CD4-positive, alpha-beta memory T cell (primary cell): Measurements from ENCODE around the gene ANKRD36. TPM values are rescaled to one million over a fixed set of nuclear protein-coding genes. Genes with fewer than 3 reads are reported as not detected.
"Not testable (repeated sequence)": the region's sequence is repeated elsewhere in the genome, so short reads cannot be mapped to it uniquely, and the experiment has no call there.

Source experiments
- CTCF ChIA-PET: fragments of 350-600 bp; sonication (Branson Sonifier 250); formaldehyde crosslinking; loops from one replicate; lab custom pipeline; 2021; ENCODE audit warnings: inconsistent platforms; ENCODE audit not compliant: partially characterized antibody; lab: Charles Lee
- POLR2A ChIA-PET: fragments of 350-600 bp; sonication (Branson Sonifier 250); formaldehyde crosslinking; loops from one replicate; lab custom pipeline; 2021; ENCODE audit not compliant: partially characterized antibody; lab: Charles Lee
- DNase-seq, 5 donors: peaks; one replicate each; pipeline versions ENCODE4 v3.0.0 to v3.0.0-alpha.2; 2020 to 2022; ENCODE audit warnings: mixed read lengths in 1 of 5
- H3K27ac ChIP-seq: one replicate; pipeline ENCODE4 v1.7.0; 2013; ENCODE audit warnings: low read depth, low read length
- H3K27me3 ChIP-seq: 2 replicates; pipeline ENCODE4 v1.7.0; 2013; ENCODE audit warnings: mild to moderate bottlenecking, low read length, moderate library complexity; ENCODE audit not compliant: insufficient read depth
- H3K36me3 ChIP-seq: 2 replicates; pipeline ENCODE4 v1.7.0; 2013; ENCODE audit warnings: mild to moderate bottlenecking, low read length, moderate library complexity; ENCODE audit not compliant: insufficient read depth
- H3K4me1 ChIP-seq: 2 replicates; pipeline ENCODE4 v1.7.0; 2013; ENCODE audit warnings: mild to moderate bottlenecking, low read length, moderate library complexity; ENCODE audit not compliant: insufficient read depth
- H3K4me3 ChIP-seq, 2 donors: one replicate each; pipeline ENCODE4 v1.7.0; 2013; ENCODE audit warnings: low read length in 2 of 2, mild to moderate bottlenecking in 1 of 2
- H3K9me3 ChIP-seq, 2 donors: one replicate each; pipeline ENCODE4 v1.7.0; 2013; ENCODE audit warnings: low read length in 2 of 2, control low read depth in 1 of 2; ENCODE audit not compliant: control insufficient read depth in 1 of 2
- H3K27ac Mint-ChIP-seq, 7 donors: one replicate each; pipeline ENCODE4 v1.8.0; 2020 to 2021; ENCODE audit warnings: mixed read lengths in 7 of 7, mild to moderate bottlenecking in 6 of 7, inconsistent platforms in 3 of 7, moderate library complexity in 3 of 7
- H3K27me3 Mint-ChIP-seq, 2 donors: one replicate each; pipeline ENCODE4 v1.8.0; 2020 to 2021; ENCODE audit warnings: mixed read lengths in 2 of 2
- H3K36me3 Mint-ChIP-seq, 2 donors: one replicate each; pipeline ENCODE4 v1.8.0; 2020 to 2021; ENCODE audit warnings: mixed read lengths in 2 of 2, inconsistent platforms in 1 of 2, mild to moderate bottlenecking in 1 of 2
- H3K4me1 Mint-ChIP-seq, 4 donors: one replicate each; pipeline ENCODE4 v1.8.0; 2020 to 2021; ENCODE audit warnings: mixed read lengths in 4 of 4, mild to moderate bottlenecking in 1 of 4
- H3K4me3 Mint-ChIP-seq, 8 donors: one replicate each; pipeline ENCODE4 v1.8.0; 2020 to 2021; ENCODE audit warnings: mixed read lengths in 8 of 8, mild to moderate bottlenecking in 7 of 8, moderate library complexity in 6 of 8, inconsistent platforms in 3 of 8
- H3K9me3 Mint-ChIP-seq, 8 donors: one replicate each; pipeline ENCODE4 v1.8.0; 2020 to 2021; ENCODE audit warnings: mixed read lengths in 8 of 8, mild to moderate bottlenecking in 5 of 8, inconsistent platforms in 3 of 8, moderate library complexity in 1 of 8
- intact Hi-C: fragments of 100-400 bp; cut with micrococcal nuclease; formaldehyde crosslinking; loops from one replicate; pipeline ENCODE4 v1.15.1; 2023
- polyA plus RNA-seq, 2 donors: library from polyadenylated mRNA; unstranded; fragments of 300-500 nt; fragmentation: Illumina TruSeq; gene quantifications; one replicate each; pipeline ENCODE4 v1.2.3, GENCODE V29; 2021
- total RNA-seq, 2 experiments: library from RNA; stranded (reverse); gene quantifications; one replicate each; pipeline ENCODE4 v1.2.3, GENCODE V29; 2021

The ANKRD36 gene
- total and polyA plus RNA-seq, 4 experiments from 2014 or later, result 3.2 to 83.4 (median 43.9) TPM

DNA sequence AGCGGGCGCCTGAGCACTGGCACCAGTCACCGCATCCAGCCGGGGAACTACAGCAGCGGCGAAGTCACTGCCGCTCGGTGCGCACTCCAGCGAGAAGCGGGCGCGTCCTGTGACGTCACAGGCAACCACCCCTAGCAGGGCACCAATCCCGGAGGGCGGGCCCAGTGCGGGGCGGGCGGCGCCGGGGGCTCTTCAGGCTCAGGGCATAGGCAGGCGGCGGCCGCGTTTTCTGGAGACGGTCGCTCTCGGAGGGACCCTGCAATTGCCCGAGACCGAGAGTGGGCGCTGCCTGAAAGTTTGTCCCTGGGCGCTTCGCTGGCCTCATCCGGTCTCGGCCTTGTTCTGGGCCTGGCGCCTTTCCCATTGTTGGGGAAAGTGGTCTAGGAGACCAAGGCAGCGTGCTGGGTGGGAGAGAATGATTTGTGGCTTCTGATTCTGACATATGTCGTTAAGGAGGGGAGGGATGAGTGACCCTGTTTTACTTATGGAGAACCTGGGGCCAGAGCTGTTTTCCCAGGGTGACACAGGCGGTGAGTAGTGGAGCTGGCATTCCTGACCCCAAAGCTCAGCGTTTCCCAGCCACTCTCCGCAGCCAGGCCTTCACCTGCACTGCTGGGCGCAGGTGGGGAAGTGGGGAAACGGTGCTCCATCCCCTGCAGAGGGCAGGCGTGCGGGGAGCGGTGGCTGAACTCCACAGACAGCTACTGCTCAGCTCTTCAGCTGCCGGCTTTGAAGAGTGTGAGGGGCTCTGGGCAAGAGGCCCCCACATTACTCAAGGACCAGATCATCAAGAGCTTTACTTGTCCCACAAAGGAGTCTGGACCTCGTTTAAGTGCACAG is 18.0 kb upstream of the ANKRD36 start, which contains the start of gene FAHD2B:
FAHD2B (minus strand) TSS at position 111 of the 840 bp plus-strand sequence. CDS start 3,176 bp downstream, outside the sequence.
- peak within 1 kb of the TSS; percentile 44 to 89 (median 83) for H3K27ac Mint-ChIP-seq
- not testable (repeated sequence) for H3K27me3 Mint-ChIP-seq, H3K36me3 Mint-ChIP-seq, H3K27ac ChIP-seq, H3K9me3 Mint-ChIP-seq, H3K27me3 ChIP-seq, H3K36me3 ChIP-seq, H3K9me3 ChIP-seq
- H3K4me1 Mint-ChIP-seq, result peaks cover 5 to 10% (median 8%) of the 10 kb centered on the region in 4 donors
- Histone ChIP-seq H3K4me1 (peaks cover 11% of the 10 kb centered on the region), H3K4me3 (peak within 1 kb of the TSS in 1 of 2 donors; percentile 24)
- DNase-seq, result peak; percentile 76 to 90 (median 79)
- H3K4me3 Mint-ChIP-seq, result peak within 1 kb of the TSS; percentile 72 to 84 (median 77)
- POLR2A ChIA-PET, result interaction anchor here (0.9 kb wide), 1 partner anchor 17 kb away, joined by 3 read pairs; no protein-coding TSS in a partner anchor
- intact Hi-C loops, result loop anchor here (5.0 kb wide), 1 partner anchor 133 kb away; no protein-coding TSS in a partner anchor
- CTCF ChIA-PET, result interaction anchor here (0.6 to 1.7 kb wide), 3 partner anchors 18 to 239 kb away, joined by 3 to 8 read pairs (median 3); partner anchors contain the start of genes ANKRD36 and ANKRD39

DNA sequence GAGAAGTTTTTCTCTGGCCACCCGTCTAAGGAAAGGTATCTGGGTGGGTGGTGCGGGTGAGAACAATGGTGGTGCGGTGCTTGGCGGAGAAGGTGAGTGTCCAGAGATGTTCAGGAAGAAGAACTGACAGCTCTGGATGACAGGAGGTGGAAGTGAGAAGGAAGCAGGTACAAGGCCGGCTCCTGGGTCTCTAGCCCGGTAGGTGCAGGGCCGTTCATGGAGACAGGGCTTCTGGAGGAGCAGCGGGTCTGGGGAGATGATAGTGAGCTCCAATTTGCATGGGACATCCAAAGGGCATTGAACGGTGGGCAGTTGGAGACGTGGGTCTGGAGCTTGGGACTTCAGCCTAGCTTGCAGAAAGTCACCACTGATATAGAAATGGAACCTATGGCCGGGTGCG is 17.3 kb upstream of the ANKRD36 start:
- Histone ChIP-seq H3K27me3 (no peaks in the 10 kb centered on the region), H3K9me3 (no peaks in the 10 kb centered on the region), H3K36me3 (no peaks in the 10 kb centered on the region), H3K4me3 (no peak overlapping the region), H3K27ac (no peak overlapping the region), H3K4me1 (peaks cover 11% of the 10 kb centered on the region)
- peaks cover 5 to 10% (median 8%) of the 10 kb centered on the region in 4 donors for H3K4me1 Mint-ChIP-seq
- ChIA-PET CTCF (interaction anchor here (0.6 to 1.7 kb wide), 3 partner anchors 17 to 240 kb away, joined by 3 to 8 read pairs (median 3); partner anchors contain the start of genes ANKRD36 and ANKRD39), POLR2A (interaction anchor here (0.9 kb wide), 1 partner anchor 16 kb away, joined by 3 read pairs; no protein-coding TSS in a partner anchor)
- H3K36me3 Mint-ChIP-seq, result peaks cover 0 to under 1% of the 10 kb centered on the region in 2 donors
- no peaks in the 10 kb centered on the region for H3K9me3 Mint-ChIP-seq
- peaks cover 5 to 7% of the 10 kb centered on the region in 2 donors for H3K27me3 Mint-ChIP-seq
- peak overlapping the region; percentile 20 to 89 (median 83) for H3K27ac Mint-ChIP-seq
- peak overlapping the region; percentile 36 to 80 (median 76) for H3K4me3 Mint-ChIP-seq
- no peak for DNase-seq
- intact Hi-C loops, result loop anchor here (5.0 kb wide), 1 partner anchor 133 kb away; no protein-coding TSS in a partner anchor

DNA sequence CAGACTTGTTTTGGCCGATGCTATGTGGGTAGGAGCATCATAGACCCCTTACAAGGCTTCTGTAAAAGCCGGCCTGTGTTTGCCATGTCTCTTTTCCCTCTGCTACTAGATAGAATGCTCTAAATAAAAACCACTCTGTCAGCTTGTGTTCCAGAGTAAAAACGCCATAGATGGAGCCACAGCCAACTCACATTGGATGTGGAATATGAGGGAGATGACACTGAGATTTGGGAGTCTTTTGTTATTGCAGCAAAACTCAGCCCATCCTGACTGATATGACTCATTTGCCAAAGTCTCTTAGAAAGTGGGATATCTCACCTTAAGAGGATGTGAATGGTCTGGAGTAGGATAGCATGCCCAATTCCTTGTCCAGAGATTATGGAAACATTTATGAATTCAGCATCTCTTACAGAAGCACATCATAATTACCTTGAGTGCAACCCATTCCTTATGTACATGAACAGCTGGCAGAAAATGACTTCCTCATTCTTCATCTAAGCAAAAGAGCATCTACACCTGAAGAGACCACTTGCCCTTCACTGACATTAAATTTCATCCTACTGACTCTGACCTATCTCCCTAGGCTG is 14.1 kb upstream of the ANKRD36 start:
- H3K36me3 ChIP-seq, H3K9me3 Mint-ChIP-seq, H3K4me3 Mint-ChIP-seq, DNase-seq, H3K27ac ChIP-seq, H3K4me3 ChIP-seq, H3K36me3 Mint-ChIP-seq, POLR2A ChIA-PET, H3K27me3 ChIP-seq, CTCF ChIA-PET, H3K4me1 ChIP-seq, H3K27ac Mint-ChIP-seq, H3K9me3 ChIP-seq: not testable (repeated sequence)
- intact Hi-C loops, result loop anchor here (5.0 kb wide), 1 partner anchor 137 kb away; no protein-coding TSS in a partner anchor
- H3K27me3 Mint-ChIP-seq, result peaks cover 8 to 19% of the 10 kb centered on the region in 2 donors
- peaks cover 4 to 10% (median 8%) of the 10 kb centered on the region in 4 donors for H3K4me1 Mint-ChIP-seq

DNA sequence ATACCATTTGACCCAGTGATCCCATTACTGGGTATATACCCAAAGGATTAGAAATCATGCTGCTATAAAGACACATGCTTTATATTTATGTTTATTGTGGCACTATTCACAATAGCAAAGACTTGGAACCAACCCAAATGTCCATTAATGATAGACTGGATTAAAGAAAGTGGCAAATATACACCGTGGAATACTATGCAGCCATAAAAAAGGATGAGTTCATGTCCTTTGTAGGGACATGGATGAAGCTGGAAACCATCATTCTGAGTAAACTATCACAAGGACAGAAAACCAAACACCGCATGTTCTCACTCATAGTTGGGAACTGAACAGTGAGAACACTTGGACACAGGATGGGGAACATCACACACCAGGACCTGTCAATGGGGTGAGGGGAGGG is 6.1 kb upstream of the ANKRD36 start:
- H3K27ac ChIP-seq, H3K4me1 ChIP-seq, H3K36me3 Mint-ChIP-seq, H3K36me3 ChIP-seq, H3K27me3 ChIP-seq, H3K4me3 Mint-ChIP-seq, H3K4me3 ChIP-seq, H3K27ac Mint-ChIP-seq, POLR2A ChIA-PET, DNase-seq, CTCF ChIA-PET, H3K4me1 Mint-ChIP-seq, H3K9me3 ChIP-seq, intact Hi-C loops: not testable (repeated sequence)
- H3K27me3 Mint-ChIP-seq, result peaks cover 4 to 21% of the 10 kb centered on the region in 2 donors
- H3K9me3 Mint-ChIP-seq, result peaks cover 2 to 14% (median 8%) of the 10 kb centered on the region in 8 donors

DNA sequence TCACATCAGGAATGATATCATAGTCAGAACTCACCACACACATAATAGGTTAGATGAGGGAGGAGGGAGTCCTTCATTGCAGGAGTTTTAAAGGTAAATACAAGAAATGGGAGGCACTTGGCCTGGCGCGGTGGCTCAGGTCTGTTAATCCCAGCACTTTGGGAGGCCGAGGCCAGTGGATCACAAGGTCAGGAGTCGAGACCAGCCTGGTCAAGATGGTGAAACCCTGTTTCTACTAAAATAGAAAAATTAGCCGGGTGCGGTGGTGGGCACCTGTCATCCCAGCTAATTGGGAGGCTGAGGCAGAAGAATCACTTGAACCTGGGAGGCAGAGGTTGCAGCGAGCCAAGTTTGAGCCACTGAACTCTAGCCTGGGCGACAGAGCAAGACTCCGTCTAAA is 1.7 kb upstream of the ANKRD36 start:
- intact Hi-C loops, result loop anchor here (5.0 to 10.0 kb wide), 2 partner anchors 294 to 476 kb away; partner anchors contain the start of genes CNNM3 and KANSL3
- H3K27me3 ChIP-seq, H3K36me3 ChIP-seq, H3K27me3 Mint-ChIP-seq, H3K4me1 ChIP-seq, H3K9me3 Mint-ChIP-seq, H3K27ac ChIP-seq, H3K4me3 ChIP-seq, H3K4me3 Mint-ChIP-seq, H3K27ac Mint-ChIP-seq, H3K9me3 ChIP-seq, DNase-seq, H3K36me3 Mint-ChIP-seq: not testable (repeated sequence)
- H3K4me1 Mint-ChIP-seq, result peaks cover 5 to 12% (median 7%) of the 10 kb centered on the region in 4 donors
- ChIA-PET POLR2A (interaction anchor here (3.4 kb wide), 1 partner anchor 149 kb away, joined by 35 read pairs; no protein-coding TSS in a partner anchor), CTCF (interaction anchor here (1.2 to 2.9 kb wide), 8 partner anchors 97 to 324 kb away, joined by 3 to 40 read pairs (median 4); partner anchors contain the start of gene ANKRD39)

DNA sequence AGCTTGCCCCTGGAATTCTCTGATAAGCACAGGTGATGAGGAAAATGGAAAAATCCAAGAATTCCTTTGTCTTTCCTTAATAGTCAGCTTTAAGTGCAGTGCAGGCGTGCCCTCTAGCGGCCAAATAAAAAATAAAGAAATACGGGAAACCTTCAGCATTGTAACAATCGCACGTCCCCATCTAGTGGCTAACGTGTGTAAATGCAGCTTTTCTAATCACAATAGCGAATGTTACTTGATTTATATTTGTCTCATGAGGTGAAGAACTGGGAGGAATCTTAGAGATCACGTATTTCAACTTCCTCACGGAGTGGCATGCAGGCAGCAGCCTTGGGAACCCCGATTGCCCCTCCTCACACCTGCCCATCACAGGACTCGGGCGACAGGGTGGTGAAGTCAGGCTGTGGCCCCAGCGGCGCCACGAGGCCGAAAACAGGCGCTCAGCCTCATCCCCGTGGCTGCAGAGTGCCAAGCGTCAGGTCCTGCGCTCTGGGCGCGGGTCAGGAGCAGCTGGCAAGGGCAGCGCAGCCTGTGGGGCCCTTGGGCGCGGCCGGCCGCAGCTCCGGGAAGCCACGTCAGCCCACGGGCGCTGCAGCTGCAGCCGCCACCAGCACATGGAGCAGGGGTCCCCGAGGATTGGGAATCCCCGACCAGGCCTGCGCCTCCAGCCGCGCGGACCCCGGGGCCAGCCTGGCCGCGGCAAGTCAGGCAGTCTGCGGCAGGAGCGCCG is 468 bp upstream of the ANKRD36 start:
- Histone ChIP-seq H3K27ac (peak overlapping the region; percentile 71), H3K4me3 (peak overlapping the region in 1 of 2 donors; percentile 64)
- not testable (repeated sequence) for H3K27me3 Mint-ChIP-seq, H3K36me3 Mint-ChIP-seq, H3K27me3 ChIP-seq, H3K9me3 Mint-ChIP-seq, H3K4me1 ChIP-seq, H3K9me3 ChIP-seq, H3K36me3 ChIP-seq
- peak overlapping the region; percentile 93 to 99 (median 97) for H3K27ac Mint-ChIP-seq
- ChIA-PET CTCF (interaction anchor here (0.8 to 2.9 kb wide), 26 partner anchors 17 to 575 kb away, joined by 3 to 40 read pairs (median 4); partner anchors contain the start of gene ANKRD39), POLR2A (interaction anchor here (0.7 to 3.4 kb wide), 20 partner anchors 17 to 706 kb away, joined by 3 to 35 read pairs (median 4); partner anchors contain the start of genes ANKRD39, CNNM3, CNNM4 and SEMA4C)
- intact Hi-C loops, result loop anchor here (1.0 to 10.0 kb wide), 4 partner anchors 100 to 478 kb away; partner anchors contain the start of genes CNNM3 and KANSL3
- DNase-seq, result peak; percentile 62 to 77 (median 73)
- peaks cover 5 to 12% (median 7%) of the 10 kb centered on the region in 4 donors for H3K4me1 Mint-ChIP-seq
- H3K4me3 Mint-ChIP-seq, result peak overlapping the region; percentile 91 to 98 (median 94)
